Stomach (tissue), 4 donors: ENCODE data around the gene LSR.

Source experiments
- EP300 ChIP-seq: sonication (generic); formaldehyde crosslinking; IDR thresholded peaks from one replicate; pipeline ENCODE4 v1.6.1; 2017; ENCODE audit warnings: antibody characterized with exemption
- POLR2A ChIP-seq, 4 donors: fragments of 450-650 bp; IDR thresholded peaks; one replicate each; pipeline ENCODE4 v1.6.1; 2016; ENCODE audit warnings: antibody characterized with exemption in 4 of 4, control low read depth in 2 of 4, mild to moderate bottlenecking in 1 of 4, moderate library complexity in 1 of 4
- TF ChIP-seq, protein P1 (sequence below), 7 experiments: fragments of 450-650 bp in 4 of 7; fragments of 200-600 bp in 3 of 7; sonication (generic) in 3 of 7; IDR thresholded peaks; one replicate each; pipeline ENCODE4 v1.5.1; 2016 to 2019; ENCODE audit warnings: antibody characterized with exemption in 7 of 7, control low read depth in 2 of 7, mild to moderate bottlenecking in 1 of 7

GRCh38 chr19:35294328-35294727, 45.5 kb downstream of the LSR start:
- no peak for TF ChIP-seq POLR2A (IDR thresholded peaks at IDR 0.05)
- TF ChIP-seq, protein P1, sequence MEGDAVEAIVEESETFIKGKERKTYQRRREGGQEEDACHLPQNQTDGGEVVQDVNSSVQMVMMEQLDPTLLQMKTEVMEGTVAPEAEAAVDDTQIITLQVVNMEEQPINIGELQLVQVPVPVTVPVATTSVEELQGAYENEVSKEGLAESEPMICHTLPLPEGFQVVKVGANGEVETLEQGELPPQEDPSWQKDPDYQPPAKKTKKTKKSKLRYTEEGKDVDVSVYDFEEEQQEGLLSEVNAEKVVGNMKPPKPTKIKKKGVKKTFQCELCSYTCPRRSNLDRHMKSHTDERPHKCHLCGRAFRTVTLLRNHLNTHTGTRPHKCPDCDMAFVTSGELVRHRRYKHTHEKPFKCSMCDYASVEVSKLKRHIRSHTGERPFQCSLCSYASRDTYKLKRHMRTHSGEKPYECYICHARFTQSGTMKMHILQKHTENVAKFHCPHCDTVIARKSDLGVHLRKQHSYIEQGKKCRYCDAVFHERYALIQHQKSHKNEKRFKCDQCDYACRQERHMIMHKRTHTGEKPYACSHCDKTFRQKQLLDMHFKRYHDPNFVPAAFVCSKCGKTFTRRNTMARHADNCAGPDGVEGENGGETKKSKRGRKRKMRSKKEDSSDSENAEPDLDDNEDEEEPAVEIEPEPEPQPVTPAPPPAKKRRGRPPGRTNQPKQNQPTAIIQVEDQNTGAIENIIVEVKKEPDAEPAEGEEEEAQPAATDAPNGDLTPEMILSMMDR (IDR thresholded peaks at IDR 0.05) = no peak
- no peak for TF ChIP-seq EP300
